ENCODE results near the gene CACNA1D.

DNA sequence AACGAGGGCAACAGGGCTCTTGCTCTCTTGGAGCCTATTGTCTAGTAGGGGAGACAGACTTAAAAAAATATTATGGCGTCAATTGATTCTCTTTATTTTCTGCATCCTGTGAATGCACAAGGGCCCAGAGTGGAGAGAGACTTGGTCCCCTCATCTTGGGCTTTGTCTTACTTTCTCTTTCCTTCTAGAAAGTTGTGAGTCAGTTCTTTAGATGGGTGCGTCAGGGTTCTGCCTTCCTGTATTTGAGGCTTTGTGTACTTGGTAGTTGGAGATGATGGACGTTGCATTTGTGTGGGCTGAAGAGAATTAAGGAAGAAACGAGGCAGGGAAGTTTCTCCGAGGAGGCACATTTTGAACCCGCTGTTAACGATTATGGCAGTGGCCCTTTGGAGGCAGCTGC lies 52.9 kb downstream of the CACNA1D start:
- no peak for TF ChIP-seq POLR2A (IDR thresholded peaks at IDR 0.05; ENCODE audit: low read depth, low read length)
- TF ChIP-seq SPI1 (IDR thresholded peaks at IDR 0.05; ENCODE audit: low read depth, low read length) = no peak
- TF ChIP-seq POLR2AphosphoS5 (IDR thresholded peaks at IDR 0.05; ENCODE audit: low read depth, low read length) = no peak
- no peak for TF ChIP-seq POU2F2 (IDR thresholded peaks at IDR 0.05; ENCODE audit: low read depth, low read length)
- TF ChIP-seq PAX5 (IDR thresholded peaks at IDR 0.05; ENCODE audit: insufficient read depth, low read length, severe bottlenecking) = no peak
